CD4-positive, alpha-beta T cell treated with Interleukin-15 for 1 hour (primary cell): ENCODE results near the gene OR2T35.
"Not testable (repeated sequence)": the region's sequence is repeated elsewhere in the genome, so short reads cannot be mapped to it uniquely, and the experiment has no call there.

Experiments used
- DNase-seq: peaks from one replicate; pipeline ENCODE4 v3.0.0-alpha.2; 2020

OR2T35 gene, protein sequence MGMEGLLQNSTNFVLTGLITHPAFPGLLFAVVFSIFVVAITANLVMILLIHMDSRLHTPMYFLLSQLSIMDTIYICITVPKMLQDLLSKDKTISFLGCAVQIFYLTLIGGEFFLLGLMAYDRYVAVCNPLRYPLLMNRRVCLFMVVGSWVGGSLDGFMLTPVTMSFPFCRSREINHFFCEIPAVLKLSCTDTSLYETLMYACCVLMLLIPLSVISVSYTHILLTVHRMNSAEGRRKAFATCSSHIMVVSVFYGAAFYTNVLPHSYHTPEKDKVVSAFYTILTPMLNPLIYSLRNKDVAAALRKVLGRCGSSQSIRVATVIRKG

DNA sequence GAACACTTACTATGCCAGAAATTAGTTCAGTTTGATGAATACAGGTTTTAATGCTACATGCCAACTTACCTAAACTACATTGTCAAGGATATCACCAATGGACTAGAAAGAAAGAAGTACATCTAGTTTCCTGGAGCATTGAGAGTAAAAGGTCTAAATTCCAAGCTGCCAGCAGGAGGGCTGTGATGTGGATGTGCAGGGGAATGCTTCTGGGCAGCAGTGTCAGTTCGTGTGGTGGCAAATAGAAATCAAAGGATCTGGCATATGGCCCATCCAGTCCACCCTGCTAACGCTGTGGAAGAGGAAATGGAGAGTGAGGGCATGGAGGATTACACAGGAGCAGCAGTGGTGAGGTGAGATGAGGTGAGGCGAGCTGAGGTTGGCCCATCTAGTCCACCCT lies at the start of gene OR2T35:
OR2T35 (minus strand) TSS at position 101 of the 400 bp plus-strand sequence. CDS start 6,020 bp downstream, outside the sequence.
- DNase-seq = not testable (repeated sequence)

DNA sequence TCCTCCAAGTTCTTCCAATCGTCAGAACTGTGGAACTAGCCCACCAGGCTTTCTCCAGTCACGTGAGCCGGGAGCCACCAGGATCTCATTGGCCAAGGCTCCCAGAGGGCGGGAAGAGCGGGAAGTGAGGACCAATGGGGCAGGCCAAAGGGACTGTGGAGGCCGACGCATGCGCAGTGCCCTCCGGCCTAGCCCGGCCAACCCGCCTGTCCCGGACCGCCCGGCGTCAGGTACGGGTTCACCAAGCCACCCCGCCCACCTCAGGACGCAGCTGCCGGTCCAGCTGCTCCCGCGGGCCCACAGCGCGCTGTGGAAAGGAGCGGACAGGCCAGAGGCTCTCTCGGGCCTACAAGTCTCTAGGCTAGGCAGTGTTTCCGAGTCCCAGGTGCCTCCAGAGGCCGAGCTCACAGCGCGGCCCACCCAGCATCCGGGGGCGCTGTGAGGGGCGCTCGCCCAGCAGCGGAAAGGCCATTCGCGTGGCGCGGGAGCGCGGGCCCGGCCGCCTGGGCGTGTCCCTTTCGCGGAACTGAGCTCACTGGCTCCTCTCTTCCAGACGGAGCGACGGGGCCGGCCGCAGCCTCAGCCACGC lies 46.6 kb upstream of the OR2T35 start:
- DNase-seq = no peak

DNA sequence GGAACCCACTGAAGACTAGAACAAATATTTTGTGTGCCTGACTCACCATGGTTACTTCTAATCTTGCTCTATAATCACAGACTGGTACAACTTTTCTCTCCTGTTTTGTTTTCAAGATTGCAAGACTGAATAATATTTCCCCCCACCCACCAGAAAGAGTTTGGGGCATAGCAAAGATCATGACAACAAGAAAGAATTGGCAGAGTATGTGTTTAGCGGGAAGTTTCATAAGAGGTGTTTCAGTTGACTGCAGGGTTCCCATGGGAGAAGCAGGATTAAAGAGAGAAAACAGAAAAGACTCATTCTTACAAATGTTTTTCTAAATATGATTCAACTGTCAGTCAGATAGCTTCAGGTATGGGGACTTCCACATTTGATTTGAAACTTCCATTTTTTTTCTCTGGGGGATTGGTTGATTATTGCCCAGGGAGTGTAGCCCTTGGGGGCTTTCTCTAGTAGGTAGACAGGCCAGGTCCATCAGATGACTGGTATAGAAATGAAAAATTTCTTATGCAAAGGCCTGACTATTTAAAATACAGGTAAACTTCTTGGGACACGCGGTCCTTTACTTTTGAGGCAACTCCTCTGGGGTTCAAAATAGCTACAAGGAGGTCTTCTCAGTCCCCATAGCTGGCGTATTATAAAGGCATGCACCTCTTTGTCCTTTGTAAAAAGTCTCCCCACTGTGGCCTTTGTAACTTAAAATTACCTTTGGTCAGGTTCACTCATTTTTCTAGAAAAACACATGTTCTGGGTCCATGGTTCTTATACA lies 43.6 kb upstream of the OR2T35 start:
- no peak for DNase-seq

DNA sequence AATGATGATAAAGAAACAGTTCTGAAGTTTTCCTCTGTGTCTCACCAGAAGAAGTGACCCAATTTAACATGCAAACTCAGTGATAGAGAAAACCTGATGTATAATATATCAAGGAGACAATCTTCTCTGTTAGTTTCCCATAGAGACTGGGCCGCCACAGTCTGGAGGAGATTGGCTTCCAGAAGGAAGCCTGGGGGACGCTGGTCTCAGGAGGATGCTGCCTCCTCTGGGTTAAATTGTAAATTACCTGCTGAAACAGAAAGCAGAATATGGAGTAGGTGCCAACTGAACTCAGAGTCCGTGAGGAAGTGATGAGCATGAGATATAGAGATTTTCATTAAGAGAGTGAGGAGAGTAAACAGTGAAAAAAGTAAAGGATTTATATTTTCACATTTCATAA lies 41.7 kb upstream of the OR2T35 start:
- DNase-seq = peak; percentile 24

DNA sequence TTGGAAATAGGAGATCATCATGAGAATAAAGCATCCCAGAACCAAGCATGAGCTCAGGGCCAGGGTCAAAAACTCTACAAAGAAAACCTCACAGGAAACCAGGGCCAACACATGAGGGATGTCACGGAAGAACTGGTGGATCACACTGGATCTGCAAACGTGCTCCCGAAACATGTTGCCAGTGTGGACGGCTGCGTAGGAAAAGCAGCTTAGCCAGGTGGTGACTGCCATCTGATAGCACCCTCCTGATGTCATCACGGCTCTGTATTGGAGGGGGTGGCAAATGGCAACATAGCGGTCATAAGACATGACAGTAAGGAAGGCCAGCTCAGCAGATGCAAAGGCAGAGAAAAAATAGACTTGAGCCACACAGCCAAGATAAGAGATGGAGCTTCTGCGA lies 36.6 kb upstream of the OR2T35 start:
- no peak for DNase-seq

DNA sequence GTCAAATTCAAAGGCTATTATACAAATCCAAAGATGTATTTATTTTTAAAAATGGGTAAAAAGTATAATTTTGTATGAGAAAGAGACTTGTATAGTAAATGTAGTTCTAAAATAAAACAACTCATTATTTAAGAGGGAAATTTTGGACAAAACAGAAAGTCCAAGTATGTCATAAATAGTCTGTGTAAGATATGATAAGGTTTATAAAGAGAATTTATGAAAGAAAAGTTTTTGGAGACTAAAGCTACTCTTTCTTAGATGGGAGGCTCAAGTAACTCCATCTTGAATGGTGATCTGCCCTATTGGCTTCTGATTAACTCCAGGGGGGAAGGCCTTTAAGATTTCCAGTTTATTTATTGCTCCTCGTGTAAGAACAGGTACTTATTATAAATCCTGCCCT lies 24.9 kb upstream of the OR2T35 start:
- no peak for DNase-seq

DNA sequence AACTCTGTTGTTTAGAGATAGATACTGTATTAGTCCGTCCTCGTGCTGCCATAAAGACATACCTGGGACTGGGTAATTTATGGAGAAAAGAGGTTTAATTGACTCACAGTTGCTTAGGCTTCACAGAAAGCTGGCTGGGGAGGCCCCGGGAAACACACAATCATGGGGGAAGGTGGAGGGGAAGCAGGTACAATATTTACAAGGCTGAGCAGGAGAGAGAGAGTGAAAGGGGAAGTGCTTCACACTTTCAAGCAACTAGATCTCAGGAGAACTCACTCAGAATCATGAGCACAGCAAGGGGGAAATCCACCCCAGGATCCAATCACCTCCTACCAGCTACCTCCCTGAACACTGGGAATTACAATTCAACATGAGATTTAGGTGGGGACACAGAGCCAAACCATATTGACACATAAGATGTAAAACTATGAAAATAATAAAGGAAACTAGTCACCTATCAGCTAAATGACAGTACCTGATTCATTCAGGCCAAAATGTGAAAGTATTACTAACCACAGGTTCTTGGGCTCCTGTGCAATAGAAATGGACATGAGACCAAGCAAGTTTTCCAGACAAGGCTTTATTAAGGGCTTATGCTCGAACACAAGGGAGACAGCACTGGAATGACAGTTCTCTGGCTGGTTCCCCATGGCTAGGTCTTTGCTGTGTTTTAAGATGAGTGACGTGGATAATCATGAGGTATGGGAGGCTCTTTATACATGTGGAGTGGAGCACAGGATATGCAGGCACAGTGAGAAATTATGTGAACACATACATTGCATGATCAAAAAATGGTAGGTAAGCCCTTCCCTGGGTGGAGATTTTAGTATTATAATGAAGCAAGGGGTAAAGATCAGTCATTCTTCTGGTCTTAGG lies 18.6 kb upstream of the OR2T35 start:
- DNase-seq = peak; percentile 18

DNA sequence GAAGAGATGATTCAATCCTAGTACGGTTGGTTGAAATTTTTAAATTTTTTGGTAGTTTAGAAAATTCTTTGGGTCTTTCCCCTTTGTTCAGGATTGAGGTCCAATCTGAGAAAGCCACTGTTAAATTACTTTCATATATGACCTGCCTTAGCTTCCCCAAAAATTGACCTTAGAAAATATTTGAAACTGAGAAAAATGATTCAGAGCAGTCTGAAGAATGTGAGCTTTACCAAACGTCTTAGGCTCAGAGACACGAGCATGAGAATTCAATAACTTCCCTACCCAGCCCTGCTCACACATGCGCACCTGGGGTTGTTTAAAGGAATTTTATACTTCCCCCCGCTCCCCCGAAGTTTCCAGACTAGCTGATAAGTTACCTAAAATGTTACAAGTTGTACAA lies 11.7 kb upstream of the OR2T35 start:
- not testable (repeated sequence) for DNase-seq

DNA sequence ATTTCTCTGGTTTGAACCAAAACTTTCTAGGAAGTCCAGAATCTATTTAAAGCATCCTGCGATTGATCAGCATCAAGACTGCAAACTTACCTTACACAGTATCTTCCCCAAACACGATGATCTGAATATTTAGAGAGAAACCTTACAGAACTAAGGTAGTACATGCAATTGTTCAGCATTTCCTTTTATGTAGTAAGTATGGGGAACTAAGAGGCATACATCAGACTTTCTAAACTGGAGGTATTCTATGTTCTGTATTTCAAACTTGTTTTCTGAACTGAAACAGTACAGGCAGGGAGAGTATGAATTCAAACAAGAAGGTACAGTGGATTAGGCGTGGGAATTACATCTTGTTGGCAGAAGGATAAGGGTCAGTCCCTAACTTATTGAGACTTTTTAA lies 10.3 kb upstream of the OR2T35 start, which contains the start of gene OR2T27:
OR2T27 (minus strand) TSS at position 175 of the 400 bp plus-strand sequence. CDS start 4,644 bp downstream, outside the sequence.
- not testable (repeated sequence) for DNase-seq

DNA sequence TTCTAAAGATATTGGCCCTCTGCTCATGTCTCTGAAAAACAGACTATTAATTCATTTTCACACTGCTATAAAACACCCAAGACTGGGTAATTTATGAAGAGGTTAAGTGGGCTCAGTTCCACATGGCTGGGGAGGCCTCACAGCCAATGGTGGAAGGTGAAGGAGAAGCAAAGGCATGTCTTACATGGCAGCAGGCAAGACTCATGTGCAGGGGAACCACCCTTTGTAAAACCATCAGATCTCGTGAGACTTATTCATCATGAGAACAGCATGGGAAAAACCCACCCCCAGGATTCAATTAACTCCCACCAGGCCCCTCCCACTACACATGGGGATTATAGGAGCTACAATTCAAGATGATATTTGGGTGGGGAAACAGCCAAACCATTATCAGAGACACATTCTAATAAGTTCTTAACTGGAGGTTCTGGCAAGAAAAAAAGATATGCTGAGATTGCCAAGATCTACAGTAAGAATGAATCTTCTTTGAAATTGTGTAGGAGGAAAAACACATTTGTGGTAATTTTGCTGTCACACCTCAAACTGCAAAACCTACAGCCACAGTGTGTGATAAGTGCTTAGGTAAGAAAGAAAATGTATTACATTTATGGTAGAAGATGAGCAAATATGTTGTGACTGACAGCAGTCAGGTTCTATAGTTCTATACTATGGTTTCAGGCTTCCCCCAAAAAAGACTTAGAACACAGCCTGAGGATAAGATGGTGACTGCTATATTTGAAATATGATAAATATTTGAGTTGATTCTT lies 3.9 kb upstream of the OR2T35 start:
- not testable (repeated sequence) for DNase-seq

DNA sequence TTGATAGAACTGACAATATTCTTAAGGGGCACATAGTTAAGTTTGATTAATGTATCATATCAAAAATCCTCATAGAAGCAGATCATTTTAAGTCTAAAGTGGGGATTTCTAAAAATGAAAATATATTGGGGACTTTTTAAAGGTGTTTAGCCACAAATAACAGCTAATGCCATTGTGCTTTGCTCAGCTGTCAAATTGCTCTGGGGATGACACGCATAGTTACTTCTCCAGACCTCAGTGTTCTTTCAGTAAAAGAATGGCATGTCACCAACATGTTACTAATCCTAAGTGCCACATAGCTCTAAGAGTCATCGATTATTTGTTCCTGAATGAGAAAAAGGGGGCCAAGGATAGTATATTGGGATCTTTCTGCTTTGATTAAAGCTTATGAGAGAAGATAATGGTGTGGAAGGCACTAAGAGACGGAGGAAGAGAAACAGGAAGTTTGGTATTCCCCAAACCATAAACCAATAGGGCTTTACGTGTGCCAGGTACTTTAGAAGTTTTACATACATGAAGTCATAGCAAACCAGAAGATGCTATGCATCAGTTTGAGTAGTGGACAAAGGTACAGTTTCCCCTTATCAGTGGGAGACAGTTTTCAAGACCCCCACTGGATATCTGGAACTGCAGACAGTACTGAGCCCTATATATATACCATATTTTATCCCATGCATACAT lies 2.0 kb downstream of the OR2T35 start:
- not testable (repeated sequence) for DNase-seq

DNA sequence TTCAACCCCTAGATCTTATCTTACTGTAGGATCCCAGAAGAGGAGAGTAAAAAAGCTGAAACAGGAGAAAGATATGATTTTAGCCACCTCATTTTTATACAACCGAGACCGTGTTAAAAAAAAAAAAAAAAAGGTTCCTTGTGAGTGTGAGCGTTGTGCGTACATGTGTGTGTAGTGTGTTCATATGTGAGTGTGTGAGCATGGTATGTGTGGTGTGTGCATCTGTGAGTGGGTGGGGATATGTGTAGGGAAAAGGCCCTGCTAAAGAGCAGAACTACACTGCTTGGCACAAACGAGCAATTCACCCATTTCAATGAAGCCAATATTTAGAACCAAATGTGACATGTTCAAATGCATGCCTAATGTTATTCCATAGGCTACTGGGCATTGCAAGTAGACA lies 3.5 kb downstream of the OR2T35 start:
- not testable (repeated sequence) for DNase-seq

DNA sequence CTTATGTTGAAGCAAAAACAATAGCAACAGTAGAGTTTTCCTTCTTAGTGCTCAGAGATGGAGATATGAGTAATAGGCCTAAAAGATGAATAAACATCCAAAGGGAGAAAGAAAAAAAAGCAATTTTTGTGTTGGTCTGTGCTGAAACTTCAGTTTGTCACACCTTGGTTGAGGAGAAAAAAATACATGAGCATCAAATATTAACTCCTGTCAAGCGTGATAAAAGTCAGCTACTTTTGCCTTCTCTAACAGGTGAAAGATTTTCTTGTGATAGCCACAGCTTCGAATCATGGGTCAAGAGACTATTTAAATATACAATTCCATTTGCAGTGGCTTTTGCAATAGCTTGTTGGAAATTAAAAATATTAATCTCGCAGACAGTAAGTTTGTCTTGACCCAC lies 4.2 kb downstream of the OR2T35 start:
- not testable (repeated sequence) for DNase-seq

DNA sequence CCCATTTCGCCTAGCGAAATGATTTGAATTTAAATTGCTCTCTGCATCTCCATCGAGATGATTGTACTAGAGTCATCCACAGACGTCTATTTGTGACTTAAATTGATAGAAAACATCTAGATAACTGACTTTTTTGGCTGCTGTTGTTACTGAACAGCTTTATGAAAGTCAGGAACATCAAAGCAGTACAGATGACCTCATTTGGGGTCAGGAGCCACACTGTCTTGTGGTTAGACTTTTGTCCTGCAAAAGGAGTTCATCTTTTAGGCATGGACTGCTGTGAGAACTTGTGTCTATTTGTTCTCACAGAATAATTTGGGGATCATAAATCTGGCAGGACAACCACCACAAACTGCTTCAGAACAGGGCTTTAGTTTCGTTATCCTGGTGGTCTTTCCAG lies 5.4 kb downstream of the OR2T35 start:
- not testable (repeated sequence) for DNase-seq

DNA sequence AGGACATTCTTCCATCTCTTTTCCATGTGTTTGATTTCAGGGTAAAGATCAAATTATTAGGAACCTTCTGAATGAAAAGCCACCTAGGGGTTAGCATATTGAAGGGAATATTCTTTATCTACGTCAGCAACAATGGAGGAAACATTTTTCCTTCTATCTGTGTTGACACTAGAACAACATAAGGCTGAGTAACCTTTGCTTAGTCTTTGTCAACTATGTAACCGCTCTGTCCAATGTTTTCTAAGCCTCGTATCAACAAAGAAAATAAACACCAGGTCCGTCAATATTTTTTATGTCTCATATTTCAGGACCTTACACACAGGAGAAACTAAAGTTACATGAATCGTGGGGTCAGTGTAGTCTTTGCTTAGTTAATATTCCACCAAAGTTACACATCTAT lies 8.5 kb downstream of the OR2T35 start:
- DNase-seq = not testable (repeated sequence)

DNA sequence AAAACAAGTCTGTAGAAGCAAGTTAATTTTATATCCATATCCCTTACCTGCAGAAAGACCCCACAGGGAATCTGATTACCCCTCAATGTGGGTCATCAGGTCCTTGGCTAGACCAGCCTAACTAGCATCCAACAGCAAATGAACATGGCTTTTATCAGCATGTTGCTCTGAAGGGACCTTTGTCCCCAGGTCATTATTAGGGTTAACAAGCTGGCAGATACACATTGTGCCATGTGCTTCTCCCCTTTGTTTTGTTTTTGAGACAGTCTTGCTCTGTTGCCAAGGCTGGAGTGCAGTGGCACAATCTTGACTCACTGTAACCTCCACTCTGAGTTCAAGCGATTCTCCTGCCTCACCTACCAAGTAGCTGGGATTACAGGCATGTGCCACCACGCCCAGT lies 10.1 kb downstream of the OR2T35 start, which contains the start of gene OR2T11:
OR2T11 (minus strand) TSS at position 101 of the 400 bp plus-strand sequence. CDS start 7,963 bp downstream, outside the sequence.
- not testable (repeated sequence) for DNase-seq

DNA sequence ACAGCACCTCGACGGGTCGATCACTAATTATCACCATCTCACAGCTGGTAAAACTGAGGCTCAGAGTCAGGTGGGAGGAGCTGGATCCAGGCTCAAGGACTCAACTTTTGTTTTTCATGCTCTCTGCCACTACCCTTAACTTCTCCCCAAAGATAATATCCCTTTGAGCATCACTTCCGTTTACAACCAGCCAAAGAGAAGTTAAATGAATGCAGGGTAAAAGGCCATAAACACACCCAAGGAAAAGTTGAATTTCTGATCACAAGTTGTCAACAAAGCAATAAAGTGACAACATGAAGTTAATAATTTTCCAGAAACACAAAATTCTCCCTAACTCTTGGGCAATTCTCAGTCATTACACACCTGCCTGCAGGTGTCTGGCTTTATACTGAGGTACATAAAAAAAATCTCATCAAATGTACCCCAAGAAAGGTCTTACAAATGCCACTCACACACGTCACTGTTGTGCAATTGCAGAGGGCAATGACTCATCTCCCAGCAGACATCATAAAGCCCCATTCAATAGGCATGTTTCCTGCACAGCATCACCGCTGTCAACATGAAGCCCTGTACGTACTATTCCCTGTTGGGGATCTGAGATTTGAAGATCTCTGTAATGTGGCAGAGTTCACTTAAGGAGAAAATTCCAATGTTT lies 13.6 kb downstream of the OR2T35 start:
- peak; percentile 17 for DNase-seq

DNA sequence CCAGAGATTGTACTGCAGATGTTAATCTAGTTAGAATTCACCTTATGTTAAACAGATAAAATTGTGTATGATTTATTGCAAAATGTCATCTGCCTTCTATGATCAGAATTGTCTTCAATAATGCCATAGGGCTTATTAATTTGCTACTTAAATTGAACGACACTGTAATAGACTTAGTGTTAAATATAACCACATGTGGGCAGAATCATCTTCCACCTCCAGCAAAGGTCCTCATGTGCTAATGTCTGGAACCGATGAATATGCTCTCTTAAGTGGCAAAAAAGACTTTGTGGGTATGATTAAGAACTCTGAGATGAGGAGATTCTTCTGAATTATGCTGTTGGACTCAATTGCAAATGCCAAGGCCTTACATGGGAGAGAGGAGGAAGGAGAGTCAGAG lies 14.5 kb downstream of the OR2T35 start:
- no peak for DNase-seq

DNA sequence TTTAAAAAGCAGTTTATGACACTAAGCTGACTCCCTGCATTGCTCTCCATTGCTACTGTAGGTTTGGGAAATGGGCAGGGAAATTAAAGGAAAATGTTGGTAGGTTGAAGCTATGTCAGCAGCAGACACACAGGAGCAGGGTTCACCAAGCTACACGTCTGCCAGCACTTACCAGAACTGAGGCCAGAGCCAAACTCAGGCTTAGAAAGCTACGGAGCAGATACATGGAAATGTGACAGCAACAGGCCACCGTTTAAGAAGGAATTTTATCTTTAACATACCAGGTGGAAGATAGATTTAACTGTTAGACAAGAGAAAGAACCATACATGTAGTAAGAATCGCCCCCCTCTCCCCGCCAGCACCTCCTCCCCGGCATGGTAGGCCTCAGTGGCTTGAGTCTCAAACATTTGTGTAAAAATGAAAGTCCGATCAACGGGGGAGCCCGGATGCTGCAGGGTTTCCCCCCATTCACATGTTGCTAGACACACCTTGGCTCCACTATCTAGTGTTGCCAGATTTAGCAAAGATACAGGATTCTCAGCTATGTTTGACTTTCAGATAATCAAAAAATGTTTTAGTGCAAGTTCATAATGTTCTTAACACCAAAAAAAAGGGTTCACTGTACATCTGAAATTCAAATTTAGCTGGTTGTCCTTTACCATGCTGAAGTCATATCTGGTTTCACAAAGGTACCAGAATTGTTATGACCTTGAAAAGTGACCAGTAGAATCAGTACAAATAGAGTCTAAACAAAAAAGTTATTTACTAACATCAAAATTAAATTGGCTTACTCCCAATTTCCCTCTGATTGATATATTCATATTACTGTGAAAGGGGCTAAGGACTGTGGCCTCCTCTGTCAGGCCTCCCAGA lies 16.9 kb downstream of the OR2T35 start:
- no peak for DNase-seq
